Smooth muscle cell of the brain vasculature (primary cell): ENCODE data around the gene ZNF621.
"Not testable (repeated sequence)": the region's sequence is repeated elsewhere in the genome, so short reads cannot be mapped to it uniquely, and the experiment has no call there.

ENCODE experiments used
- DNase-seq: peaks from one replicate; pipeline ENCODE4 v3.0.0-alpha.2; 2012; ENCODE audit warnings: low read depth, low spot score

ZNF621 gene

DNA sequence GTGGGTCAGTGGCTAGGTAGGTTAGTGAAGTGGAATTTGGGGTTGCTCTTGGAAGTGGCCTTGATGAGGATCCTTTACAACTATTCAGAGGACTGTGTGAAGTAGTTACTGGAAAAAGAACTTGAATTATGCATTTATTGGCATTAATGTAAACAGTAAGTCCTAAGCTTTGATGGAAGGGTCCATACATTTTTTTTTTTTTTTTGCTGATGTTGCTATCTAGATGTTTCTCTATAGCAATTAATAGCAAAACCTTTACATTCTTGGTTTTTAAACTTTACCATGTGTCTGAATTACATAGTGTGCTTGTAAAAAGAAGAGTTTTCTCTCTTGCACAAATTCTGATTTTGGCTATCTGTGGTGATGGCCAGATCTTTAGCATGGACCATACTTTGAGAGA is 9.5 kb downstream of the ZNF621 start:
- no peak for DNase-seq

DNA sequence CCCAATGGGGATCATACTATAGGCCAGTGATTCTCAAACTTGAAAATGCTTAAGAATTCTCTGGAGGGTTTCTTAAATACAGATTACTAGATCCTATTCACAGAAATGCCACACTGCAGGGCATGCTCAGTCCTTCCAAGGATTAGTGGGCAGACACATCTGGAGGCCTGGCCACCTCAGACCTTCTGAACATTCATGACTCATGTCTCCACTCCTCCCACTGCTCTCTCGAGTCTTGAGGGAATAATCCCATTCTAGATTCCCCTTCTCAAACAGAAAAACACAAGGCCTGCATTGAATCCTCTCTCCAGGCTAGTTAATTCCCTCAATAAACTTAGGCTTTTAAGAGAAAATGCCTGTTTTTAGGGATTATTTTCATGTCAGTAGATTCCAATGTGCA is 22.1 kb downstream of the ZNF621 start:
- peak; percentile 31 for DNase-seq

DNA sequence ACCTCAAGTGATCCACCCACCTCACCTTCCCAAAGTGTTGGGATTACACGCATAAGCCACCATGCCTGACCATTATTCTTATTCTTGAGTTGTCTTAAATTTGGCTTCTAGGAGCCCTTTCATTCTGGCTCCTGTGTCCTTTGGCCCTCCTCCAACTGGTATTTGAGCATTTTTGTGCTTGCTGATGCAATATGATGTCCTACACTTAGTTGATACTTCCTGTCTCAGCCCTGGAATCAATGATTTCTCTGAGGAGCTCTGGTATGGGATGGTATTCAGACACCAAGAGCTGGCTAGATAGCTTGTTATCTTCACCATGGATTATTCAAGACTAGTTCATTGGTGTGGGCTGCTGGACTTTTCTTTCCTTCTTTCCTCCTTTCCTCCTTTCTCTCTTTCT is 25.4 kb downstream of the ZNF621 start:
- DNase-seq, result no peak

DNA sequence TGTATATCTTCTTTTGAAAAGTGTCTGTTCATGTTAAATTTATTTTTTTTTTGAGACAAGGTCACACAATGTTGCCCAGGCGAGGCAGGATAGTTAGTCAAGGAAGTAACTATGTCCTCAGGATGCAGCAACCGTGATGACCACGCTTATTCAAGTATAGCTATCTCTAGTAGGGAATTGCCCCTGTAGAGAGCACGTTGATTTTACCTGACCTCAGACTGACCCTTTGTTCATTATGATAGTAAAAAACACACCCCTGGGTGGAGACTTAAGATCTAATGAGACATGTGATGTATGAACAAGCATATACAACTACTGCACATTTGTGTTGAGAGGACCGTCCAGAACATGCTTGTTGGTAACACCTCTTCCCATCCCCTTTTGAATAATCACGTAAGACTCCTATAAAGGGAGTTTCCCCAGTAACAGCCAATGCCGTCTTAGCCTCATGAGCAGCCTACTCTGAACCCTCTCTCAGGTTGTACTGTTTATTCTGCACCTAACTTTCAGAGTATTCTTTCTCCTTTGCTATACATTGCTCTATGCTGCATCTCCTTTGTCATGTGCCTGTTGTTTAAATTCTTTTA is 32.9 kb downstream of the ZNF621 start:
- no peak for DNase-seq

DNA sequence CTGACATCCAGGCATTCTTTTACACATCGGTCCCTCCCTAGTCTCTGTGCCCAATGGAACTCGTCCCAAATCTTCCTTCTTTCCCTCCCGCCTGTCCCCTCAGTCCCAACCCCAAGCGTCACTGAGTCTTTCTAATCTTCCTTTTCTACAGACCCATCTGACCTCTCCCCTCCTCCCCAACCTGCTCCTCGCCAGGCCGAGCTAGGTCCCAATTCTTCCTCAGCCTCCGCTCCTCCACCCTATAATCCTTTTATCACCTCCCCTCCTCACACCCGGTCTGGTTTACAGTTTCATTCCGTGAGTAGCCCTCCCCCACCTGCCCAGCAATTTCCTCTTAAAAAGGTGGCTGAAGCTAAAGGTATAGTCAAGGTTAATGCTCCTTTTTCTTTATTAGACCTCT is 37.7 kb downstream of the ZNF621 start:
- not testable (repeated sequence) for DNase-seq

DNA sequence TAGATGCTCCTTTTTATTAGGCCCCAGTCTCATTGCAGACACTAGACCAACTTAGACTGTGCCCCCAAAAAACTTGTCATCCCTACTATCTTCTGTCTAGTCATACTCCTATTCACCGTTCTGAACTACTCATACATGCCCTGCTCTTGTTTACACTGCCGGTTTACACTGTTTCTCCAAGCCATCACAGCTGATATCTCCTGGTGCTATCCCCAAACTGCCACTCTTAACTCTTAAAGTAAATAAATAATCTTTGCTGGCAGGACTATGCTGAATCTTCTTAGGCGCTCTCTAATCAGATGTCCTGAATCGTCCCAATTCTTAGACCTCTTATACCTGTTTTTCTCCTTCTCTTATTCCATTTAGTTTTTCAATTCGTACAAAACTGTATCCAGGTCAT is 40.9 kb downstream of the ZNF621 start:
- DNase-seq, result not testable (repeated sequence)

DNA sequence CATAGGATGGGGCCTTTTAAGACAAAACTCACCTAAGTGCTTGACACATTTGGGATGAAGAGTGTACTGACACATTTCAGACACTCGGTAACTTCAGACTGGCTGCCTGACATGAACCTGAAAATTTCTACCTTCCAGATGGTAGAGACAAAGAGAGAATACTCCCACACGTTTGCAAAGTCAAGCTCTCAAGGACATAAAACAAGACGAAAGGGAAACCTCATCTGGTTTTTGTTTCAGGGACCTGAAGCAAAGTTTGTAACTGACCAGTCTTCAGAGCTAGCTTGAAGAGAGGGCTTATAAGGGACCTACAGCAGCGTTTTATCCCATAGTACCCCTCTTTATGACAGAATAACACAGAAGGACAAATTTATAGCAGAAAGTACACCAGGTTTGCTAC is 41.9 kb downstream of the ZNF621 start:
- DNase-seq, result no peak

DNA sequence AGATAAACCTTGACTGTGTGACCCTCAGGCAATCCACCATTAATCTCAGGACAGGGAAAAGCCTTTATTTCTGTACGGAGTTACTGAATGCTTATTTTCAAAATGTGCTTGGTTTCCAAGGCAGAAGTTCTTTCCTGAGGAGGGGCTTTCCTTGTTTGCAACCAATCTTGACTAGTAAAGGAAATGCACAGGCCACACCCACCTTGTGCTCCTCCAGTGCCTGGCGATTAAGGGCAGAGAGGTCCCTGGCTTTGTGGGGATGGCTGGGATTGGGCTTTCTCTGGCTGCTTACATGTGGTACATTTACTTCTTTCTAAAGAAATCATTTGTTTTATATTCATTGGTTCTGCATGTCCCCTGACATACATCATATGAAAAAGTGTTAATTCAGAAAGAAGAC is 47.8 kb downstream of the ZNF621 start:
- DNase-seq, result no peak

DNA sequence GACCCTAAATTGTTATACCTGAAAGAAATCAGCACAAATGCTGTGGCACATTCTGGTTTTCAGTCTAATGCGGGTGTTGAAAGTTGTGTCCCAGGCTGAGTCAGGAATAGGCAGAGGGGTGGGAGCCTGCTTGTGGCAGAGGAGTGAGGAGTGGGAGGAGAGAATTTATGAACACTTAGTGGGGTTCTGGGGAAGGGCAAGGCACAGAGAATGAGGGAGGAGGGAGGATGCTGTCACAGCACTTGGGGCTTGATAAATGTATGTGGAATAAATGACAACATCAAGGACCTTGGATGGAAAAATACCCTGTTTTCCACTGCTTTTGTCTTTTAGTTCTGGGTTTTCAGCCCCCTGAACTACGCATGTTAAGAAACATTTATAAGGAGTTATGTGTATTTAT is 49.3 kb downstream of the ZNF621 start:
- DNase-seq, result no peak

DNA sequence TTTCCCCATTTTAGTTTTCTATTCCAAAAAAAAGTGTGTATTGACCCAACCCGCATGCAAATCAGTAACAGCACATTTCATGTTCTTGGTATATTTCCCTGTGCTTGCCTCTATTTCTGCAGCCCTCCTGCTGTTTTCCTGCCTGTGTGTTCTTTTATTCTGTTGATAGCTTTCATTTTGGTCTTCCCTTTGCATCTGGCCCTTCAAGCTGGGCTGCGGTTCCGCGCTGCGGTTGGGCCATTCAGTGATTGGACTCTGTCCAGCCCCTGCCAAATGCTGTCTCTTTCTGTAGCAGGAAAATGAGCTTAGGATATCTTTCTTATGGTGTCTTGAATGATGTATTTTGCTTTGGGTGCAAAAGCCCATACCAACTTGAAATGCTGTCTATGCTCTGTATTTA is 49.9 kb downstream of the ZNF621 start:
- DNase-seq, result peak; percentile 82

DNA sequence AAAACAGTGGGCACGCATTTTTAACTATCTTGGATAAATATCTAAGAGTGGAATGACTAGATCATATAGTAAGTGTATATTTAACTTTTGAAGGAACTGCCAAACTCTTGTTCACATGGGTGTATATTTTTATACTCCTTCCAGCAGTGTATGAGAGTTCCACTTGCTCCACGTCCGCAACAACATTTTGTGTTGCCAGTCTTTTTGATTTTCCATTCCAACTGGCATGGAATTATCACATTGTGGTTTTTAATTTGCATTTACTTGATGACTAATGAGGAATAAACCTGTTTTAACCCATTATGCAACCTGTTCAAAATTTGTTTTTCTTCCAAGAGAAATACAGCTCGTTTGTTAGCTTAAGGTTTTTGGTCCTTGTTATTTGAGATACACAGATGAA is 51.6 kb downstream of the ZNF621 start:
- no peak for DNase-seq

DNA sequence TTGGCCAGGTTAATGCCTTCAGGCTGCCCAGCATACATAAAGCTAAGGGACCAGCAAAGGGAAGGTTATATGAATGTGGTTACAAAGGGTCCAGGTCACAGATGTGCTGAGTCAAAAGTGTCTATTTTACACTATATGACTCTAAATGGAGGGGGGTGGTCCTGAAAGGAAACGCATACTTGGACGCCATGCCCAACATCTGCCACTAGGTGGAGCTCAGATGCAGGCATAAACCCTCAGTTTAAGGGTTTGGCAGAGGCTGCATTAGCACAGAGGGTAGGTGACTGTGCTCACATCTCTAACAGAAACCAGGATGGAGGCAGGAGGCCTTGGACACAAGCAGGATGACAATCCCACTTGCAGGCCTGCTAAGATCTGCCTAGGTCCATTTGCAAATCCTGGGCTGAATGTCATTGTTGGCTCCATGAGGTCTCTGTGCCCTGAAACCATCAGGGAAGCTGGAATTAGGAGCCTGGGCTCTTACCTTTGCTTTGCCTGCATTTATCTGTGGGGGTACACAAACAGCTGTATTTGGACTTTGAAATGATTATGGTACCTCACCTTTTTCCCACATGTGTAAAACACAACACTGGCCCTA is 55.8 kb downstream of the ZNF621 start:
- peak; percentile 64 for DNase-seq

DNA sequence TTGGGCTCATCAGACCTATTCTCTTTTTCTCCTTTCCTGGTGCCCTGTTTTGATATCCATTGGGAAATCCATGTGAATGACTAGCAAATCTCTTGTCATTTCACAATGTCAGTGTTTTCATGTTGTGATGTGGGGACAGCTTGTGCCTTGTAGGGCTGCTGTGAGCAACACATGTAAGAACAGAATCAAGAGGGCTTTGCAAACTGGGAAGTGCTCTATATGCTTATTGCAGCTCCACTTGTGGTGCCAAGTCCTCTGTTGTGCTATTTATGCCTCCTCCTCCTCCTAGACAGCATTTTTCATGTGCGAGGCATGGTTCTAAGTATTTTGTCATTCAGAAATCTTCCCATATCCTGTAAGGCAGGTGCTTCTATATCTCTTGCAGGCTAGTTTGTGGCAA is 56.4 kb downstream of the ZNF621 start:
- no peak for DNase-seq

DNA sequence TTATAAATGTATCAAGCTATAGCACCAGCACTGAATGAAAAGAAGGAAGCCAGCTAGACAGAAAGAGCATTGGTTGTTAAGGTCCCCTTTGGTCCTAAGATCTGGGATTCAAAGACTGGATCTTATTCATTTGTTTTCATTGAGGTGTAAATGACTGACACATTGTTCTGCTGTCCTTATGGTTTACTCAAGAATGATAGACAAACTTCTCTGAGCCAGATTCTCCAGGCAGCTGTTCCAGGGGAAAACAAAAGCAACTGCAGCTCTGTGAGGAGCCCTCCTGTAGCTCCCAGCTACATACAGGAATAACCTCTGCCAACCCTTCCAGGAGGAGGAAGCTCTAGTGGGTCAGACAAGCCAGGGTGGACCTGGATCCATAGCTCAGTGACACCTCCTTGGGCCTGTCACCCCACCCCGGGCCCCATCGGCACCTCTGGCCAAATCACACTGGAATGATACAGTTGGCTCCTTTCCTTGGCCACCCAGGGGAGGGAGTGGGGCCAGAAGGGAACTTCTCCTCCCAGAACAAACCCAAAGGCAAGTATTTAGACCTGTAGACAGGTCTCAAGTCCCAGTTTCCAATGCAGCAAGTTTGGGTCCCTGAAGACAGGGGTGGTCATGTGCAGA is 57.8 kb downstream of the ZNF621 start:
- no peak for DNase-seq

DNA sequence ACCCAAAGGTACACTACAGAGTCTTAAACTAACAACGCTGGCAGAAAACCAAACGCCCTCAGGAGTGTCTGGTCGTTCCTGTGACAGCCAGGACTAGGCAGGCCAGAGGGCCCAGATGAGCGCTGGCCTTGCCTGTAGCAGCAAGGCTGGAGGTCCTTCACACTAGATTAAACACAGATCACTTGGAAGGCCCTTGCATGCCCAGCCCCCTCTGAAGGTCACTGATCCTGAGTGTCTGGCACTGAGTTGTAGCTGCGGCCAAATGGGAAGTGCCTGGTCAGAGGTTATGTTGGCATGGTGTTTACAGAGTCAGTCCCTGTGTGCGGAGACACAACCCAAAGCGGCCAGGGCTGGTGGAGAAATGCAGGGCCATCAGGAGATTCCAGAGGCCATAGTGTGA is 58.9 kb downstream of the ZNF621 start:
- DNase-seq, result no peak

DNA sequence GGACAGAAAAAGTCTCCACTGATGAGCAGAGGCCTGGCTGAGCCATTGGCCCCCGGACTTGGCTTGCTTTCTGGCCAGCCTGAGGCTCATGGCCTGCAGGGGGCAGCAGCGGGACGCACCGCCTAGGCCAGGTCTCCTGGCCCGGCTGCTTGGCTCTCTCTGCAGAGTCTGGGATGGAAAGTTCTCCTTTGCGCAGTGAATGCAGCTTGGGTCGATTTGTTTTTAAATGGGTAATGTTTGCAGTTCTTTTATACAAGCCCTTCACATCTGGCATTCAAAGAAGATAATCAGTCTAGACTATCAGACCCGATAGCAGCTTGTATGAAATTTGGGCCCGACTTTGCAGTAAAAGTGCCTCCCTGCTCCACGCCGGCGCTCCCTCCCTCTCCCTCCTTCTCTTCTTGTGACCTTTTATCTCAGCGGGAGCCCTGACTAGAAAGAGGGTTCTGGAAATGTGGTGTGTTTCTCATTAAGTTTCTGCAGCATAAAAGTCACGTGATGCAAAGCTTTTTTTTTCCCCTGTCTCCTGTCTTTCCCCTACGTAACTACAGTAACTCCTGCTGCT is 59.9 kb downstream of the ZNF621 start:
- DNase-seq, result peak; percentile 88

DNA sequence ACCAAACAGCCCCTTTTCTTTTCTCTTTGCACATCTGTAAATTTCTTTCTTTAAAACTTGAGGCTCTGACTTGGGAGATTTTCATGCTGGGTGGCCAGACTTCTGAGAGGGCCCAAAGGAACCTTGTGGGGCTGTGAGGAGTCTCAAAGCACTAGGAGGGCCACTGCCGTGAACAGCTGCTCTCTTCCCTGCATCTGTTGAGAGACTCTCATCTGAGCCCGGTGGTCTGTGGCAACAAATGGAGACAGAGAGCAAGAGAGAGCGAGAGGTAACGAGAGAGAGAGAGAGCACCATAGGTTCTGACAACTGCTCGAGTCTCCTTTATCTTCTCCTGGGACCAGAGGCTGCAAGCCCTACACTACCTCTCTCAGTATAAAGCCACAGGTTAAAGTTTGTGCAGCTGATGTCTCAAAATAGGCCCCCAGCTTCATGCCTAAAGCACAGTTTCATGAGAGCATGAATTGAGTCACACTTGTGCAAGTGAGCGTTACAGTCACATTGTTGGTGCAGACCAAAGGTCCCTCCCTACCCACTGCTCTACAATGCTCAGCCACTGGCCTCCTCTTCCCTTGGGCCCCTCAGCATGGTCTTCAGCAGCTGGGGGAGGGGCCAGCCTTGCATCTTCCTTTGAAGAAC is 60.7 kb downstream of the ZNF621 start:
- DNase-seq, result no peak

DNA sequence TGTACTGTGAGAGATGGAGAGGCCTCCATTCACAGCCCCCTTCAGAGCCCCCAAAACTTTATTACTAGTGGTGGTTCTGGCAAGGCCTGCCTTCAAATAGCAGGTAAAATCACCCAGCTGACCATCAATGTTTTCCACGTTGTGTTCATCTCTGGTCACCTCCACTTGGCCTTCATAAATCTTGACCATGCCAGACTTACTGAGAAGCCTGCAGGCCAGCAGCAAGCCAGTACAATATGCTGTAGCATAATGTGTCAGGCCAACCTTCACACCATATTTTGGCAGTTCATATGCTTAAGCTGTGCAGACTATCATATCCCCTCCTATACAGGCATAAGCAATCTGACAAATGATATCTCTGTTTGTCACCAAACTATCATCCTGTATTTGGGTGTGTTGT is 62.1 kb downstream of the ZNF621 start:
- DNase-seq, result no peak

DNA sequence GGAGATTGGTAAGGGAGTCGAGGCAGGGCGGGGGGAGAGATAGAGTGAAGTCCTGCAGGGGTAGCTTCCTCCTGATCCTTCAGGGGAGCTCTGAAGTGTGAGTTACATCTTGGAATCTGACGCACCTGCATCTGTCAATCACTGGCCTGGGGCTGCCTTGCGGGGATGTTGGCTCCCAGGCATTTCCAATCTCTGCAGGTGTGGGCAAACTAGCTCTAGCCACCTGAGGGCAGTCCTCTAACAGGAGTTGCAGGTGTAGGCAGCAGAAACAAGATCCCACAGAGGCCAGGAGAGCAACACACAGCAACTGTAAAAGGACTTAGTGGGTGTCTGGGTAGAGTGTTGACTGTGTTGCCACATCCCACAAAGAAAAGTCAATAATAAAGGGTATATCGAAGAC is 63.6 kb downstream of the ZNF621 start:
- no peak for DNase-seq
